SK-N-SH treated with all-trans-retinoic acid at 6 μM for 48 hours (cell line): ENCODE results near the gene MPZL3.

Experiments
- BACH2 ChIP-seq: fragments of 250-450 bp; sonication (Bioruptor Pico); IDR thresholded peaks from 2 replicates; pipeline ENCODE4 v1.9.0; 2021; ENCODE audit warnings: mild to moderate bottlenecking, borderline replicate concordance
- GLIS3 ChIP-seq: fragments of 250-450 bp; sonication (Bioruptor Pico); IDR thresholded peaks from 2 replicates; pipeline ENCODE4 v1.5.0; 2020; ENCODE audit warnings: mild to moderate bottlenecking, moderate library complexity
- POU6F1 ChIP-seq: fragments of 250-450 bp; sonication (Bioruptor Pico); IDR thresholded peaks from 2 replicates; pipeline ENCODE4 v1.8.0; 2021; ENCODE audit warnings: low read depth, mild to moderate bottlenecking, moderate library complexity, borderline replicate concordance
- PPARA ChIP-seq: fragments of 250-450 bp; sonication (Bioruptor Pico); IDR thresholded peaks from 2 replicates; pipeline ENCODE4 v1.5.0; 2020; ENCODE audit warnings: mild to moderate bottlenecking, borderline replicate concordance
- SNAI2 ChIP-seq: fragments of 250-450 bp; sonication (Bioruptor Pico); IDR thresholded peaks from 2 replicates; pipeline ENCODE4 v1.5.0; 2020; ENCODE audit warnings: mild to moderate bottlenecking, moderate library complexity
- ZC3H10 ChIP-seq: fragments of 250-450 bp; sonication (Bioruptor Pico); IDR thresholded peaks from 2 replicates; pipeline ENCODE4 v1.5.1; 2021; ENCODE audit warnings: mild to moderate bottlenecking, moderate library complexity
- ZFP3 ChIP-seq: fragments of 250-450 bp; sonication (Bioruptor Pico); IDR thresholded peaks from 2 replicates; pipeline ENCODE4 v1.5.0; 2020; ENCODE audit warnings: mild to moderate bottlenecking, moderate library complexity

- TF ChIP-seq ZFP3 (CRISPR knock-in tag): no peak
- TF ChIP-seq POU6F1 (CRISPR knock-in tag): no peak
- no peak for TF ChIP-seq BACH2 (CRISPR knock-in tag)
- no peak for TF ChIP-seq ZC3H10 (CRISPR knock-in tag)
- no peak for TF ChIP-seq GLIS3 (CRISPR knock-in tag)
- no peak for TF ChIP-seq SNAI2 (CRISPR knock-in tag)
- no peak for TF ChIP-seq PPARA (CRISPR knock-in tag)
Observed at GRCh38 chr11:118214210-118214914, 37.8 kb downstream of the MPZL3 start.
